Neural progenitor cell (in vitro differentiated cells): ENCODE results near the gene ZMIZ1. TPM values are rescaled to one million over a fixed set of nuclear protein-coding genes. Genes with fewer than 3 reads are reported as not detected.

Experiments used
- DNase-seq: peaks from one replicate; pipeline ENCODE4 v3.0.0-alpha.2; 2016; ENCODE audit warnings: low spot score
- H2AFZ ChIP-seq: fragments of 200-600 bp; sonication (generic); replicated peaks from 2 replicates; pipeline ENCODE4 v1.6.1; 2016; ENCODE audit warnings: antibody characterized with exemption
- H3F3A ChIP-seq: fragments of 200-600 bp; sonication (generic); 2 replicates; pipeline ENCODE4 v1.6.1; 2016; ENCODE audit warnings: antibody characterized with exemption, low read depth
- H3K27ac ChIP-seq: fragments of 200-600 bp; sonication (generic); 2 replicates; pipeline ENCODE4 v1.5.1; 2016; ENCODE audit warnings: mild to moderate bottlenecking
- H3K27me3 ChIP-seq: fragments of 200-600 bp; sonication (generic); 2 replicates; pipeline ENCODE4 v1.6.1; 2016; ENCODE audit warnings: mild to moderate bottlenecking, moderate library complexity
- H3K36me3 ChIP-seq: fragments of 200-600 bp; sonication (generic); 2 replicates; pipeline ENCODE4 v1.5.1; 2016
- H3K4me1 ChIP-seq: fragments of 200-600 bp; sonication (generic); 2 replicates; pipeline ENCODE4 v1.6.1; 2016; ENCODE audit warnings: mixed run types
- H3K4me2 ChIP-seq: fragments of 200-600 bp; sonication (generic); 2 replicates; pipeline ENCODE4 v1.6.1; 2016
- H3K4me3 ChIP-seq: fragments of 200-600 bp; sonication (generic); 2 replicates; pipeline ENCODE4 v1.5.1; 2016
- H3K79me2 ChIP-seq: fragments of 200-600 bp; sonication (generic); 2 replicates; pipeline ENCODE4 v1.6.1; 2016; ENCODE audit warnings: low read depth
- H3K9ac ChIP-seq: fragments of 200-600 bp; sonication (generic); 2 replicates; pipeline ENCODE4 v1.6.1; 2016
- H3K9me3 ChIP-seq: fragments of 200-600 bp; sonication (generic); 2 replicates; pipeline ENCODE4 v1.5.1; 2016; ENCODE audit warnings: low read depth
- H4K20me1 ChIP-seq: fragments of 200-600 bp; sonication (generic); 2 replicates; pipeline ENCODE4 v1.6.1; 2016; ENCODE audit warnings: low read depth
- H3K27ac Mint-ChIP-seq: 3 replicates; pipeline ENCODE4 v1.8.0; 2021; ENCODE audit warnings: mixed read lengths
- H3K27me3 Mint-ChIP-seq: 2 replicates; pipeline ENCODE4 v1.8.0; 2022; ENCODE audit warnings: low read depth, mild to moderate bottlenecking, inconsistent platforms, moderate library complexity, mixed read lengths; ENCODE audit not compliant: insufficient read depth
- H3K36me3 Mint-ChIP-seq: 3 replicates; pipeline ENCODE4 v1.8.0; 2021; ENCODE audit warnings: mixed read lengths
- H3K4me1 Mint-ChIP-seq: 3 replicates; pipeline ENCODE4 v1.8.0; 2021; ENCODE audit warnings: mixed read lengths
- H3K4me3 Mint-ChIP-seq: 3 replicates; pipeline ENCODE4 v1.8.0; 2021; ENCODE audit warnings: mild to moderate bottlenecking, moderate library complexity, mixed read lengths
- H3K9me3 Mint-ChIP-seq: 3 replicates; pipeline ENCODE4 v1.8.0; 2020; ENCODE audit warnings: mixed read lengths
- CTCF ChIP-seq: fragments of 200-600 bp; sonication (generic); IDR thresholded peaks from 2 replicates; pipeline ENCODE4 v1.5.1; 2017; ENCODE audit warnings: antibody characterized with exemption, mild to moderate bottlenecking
- EZH2 ChIP-seq: fragments of 200-600 bp; sonication (generic); IDR thresholded peaks from 2 replicates; pipeline ENCODE4 v1.6.1; 2017; ENCODE audit warnings: antibody characterized with exemption, mild to moderate bottlenecking, moderate library complexity
- EZH2phosphoT487 ChIP-seq: fragments of 200-600 bp; sonication (generic); IDR thresholded peaks from 2 replicates; pipeline ENCODE4 v1.6.1; 2017; ENCODE audit warnings: antibody characterized with exemption
- total RNA-seq: library from RNA; depleted of rRNA; stranded (reverse); fragments of >200 nt; gene quantifications from 2 replicates; pipeline ENCODE4 v1.2.3, GENCODE V29; 2015; ENCODE audit warnings: low replicate concordance

ZMIZ1 gene
- total RNA-seq, 1 donor from 2014 or later, result 5.8 TPM

GRCh38 chr10:79253704-79254103 is 184.9 kb downstream of the ZMIZ1 start:
- Mint-ChIP-seq H3K27me3 (peaks cover 3% of the 10 kb centered on the region), H3K4me3 (no peak overlapping the region), H3K36me3 (peaks cover 15% of the 10 kb centered on the region), H3K9me3 (no peaks in the 10 kb centered on the region), H3K27ac (peak overlapping the region; percentile 69), H3K4me1 (peaks cover 22% of the 10 kb centered on the region)
- Histone ChIP-seq H3K9ac (no peak overlapping the region), H3F3A (no peaks in the 10 kb centered on the region), H3K27ac (no peak overlapping the region), H3K36me3 (no peaks in the 10 kb centered on the region), H3K27me3 (no peaks in the 10 kb centered on the region), H2AFZ (no peak overlapping the region), H4K20me1 (peaks cover 99% of the 10 kb centered on the region), H3K9me3 (no peaks in the 10 kb centered on the region), H3K79me2 (peaks cover 15% of the 10 kb centered on the region), H3K4me1 (peaks cover 8% of the 10 kb centered on the region), H3K4me2 (no peak overlapping the region), H3K4me3 (no peak overlapping the region)
- no peak for TF ChIP-seq EZH2phosphoT487
- TF ChIP-seq EZH2, result no peak
- TF ChIP-seq CTCF, result no peak
- no peak for DNase-seq

GRCh38 chr10:79254333-79255006 is 185.7 kb downstream of the ZMIZ1 start:
- no peak overlapping the region for H3K4me3 Mint-ChIP-seq
- no peak overlapping the region for H2AFZ ChIP-seq
- peaks cover 93% of the 10 kb centered on the region for H4K20me1 ChIP-seq
- H3K27me3 ChIP-seq, result no peaks in the 10 kb centered on the region
- no peaks in the 10 kb centered on the region for H3K9me3 ChIP-seq
- H3K4me3 ChIP-seq, result no peak overlapping the region
- peaks cover 15% of the 10 kb centered on the region for H3K79me2 ChIP-seq
- peaks cover 29% of the 10 kb centered on the region for H3K4me1 Mint-ChIP-seq
- H3K36me3 Mint-ChIP-seq, result peaks cover 20% of the 10 kb centered on the region
- DNase-seq, result no peak
- H3K4me2 ChIP-seq, result no peak overlapping the region
- H3K9me3 Mint-ChIP-seq, result no peaks in the 10 kb centered on the region
- no peaks in the 10 kb centered on the region for H3K36me3 ChIP-seq
- H3K4me1 ChIP-seq, result peaks cover 8% of the 10 kb centered on the region
- H3F3A ChIP-seq, result no peaks in the 10 kb centered on the region
- H3K27ac ChIP-seq, result no peak overlapping the region
- TF ChIP-seq EZH2phosphoT487, result no peak
- TF ChIP-seq CTCF, result no peak
- no peak for TF ChIP-seq EZH2
- H3K27ac Mint-ChIP-seq, result no peak overlapping the region
- H3K9ac ChIP-seq, result no peak overlapping the region
- peaks cover 3% of the 10 kb centered on the region for H3K27me3 Mint-ChIP-seq

- peaks cover 3% of the 10 kb centered on the region for H3F3A ChIP-seq
- H3K27ac ChIP-seq, result no peak overlapping the region
- H3K27me3 Mint-ChIP-seq, result peaks cover 3% of the 10 kb centered on the region
- peaks cover 91% of the 10 kb centered on the region for H4K20me1 ChIP-seq
- no peaks in the 10 kb centered on the region for H3K9me3 ChIP-seq
- H3K36me3 ChIP-seq, result no peaks in the 10 kb centered on the region
- no peak overlapping the region for H3K9ac ChIP-seq
- peaks cover 33% of the 10 kb centered on the region for H3K4me1 Mint-ChIP-seq
- H3K4me2 ChIP-seq, result no peak overlapping the region
- no peak for DNase-seq
- peaks cover 17% of the 10 kb centered on the region for H3K79me2 ChIP-seq
- peaks cover 23% of the 10 kb centered on the region for H3K36me3 Mint-ChIP-seq
- no peaks in the 10 kb centered on the region for H3K9me3 Mint-ChIP-seq
- H2AFZ ChIP-seq, result no peak overlapping the region
- H3K4me1 ChIP-seq, result peaks cover 8% of the 10 kb centered on the region
- no peaks in the 10 kb centered on the region for H3K27me3 ChIP-seq
- H3K4me3 Mint-ChIP-seq, result no peak overlapping the region
- H3K4me3 ChIP-seq, result no peak overlapping the region
- no peak overlapping the region for H3K27ac Mint-ChIP-seq
- TF ChIP-seq EZH2phosphoT487 (no peak), EZH2 (no peak), CTCF (no peak)
Observed at GRCh38 chr10:79255007-79255507, 186.3 kb downstream of the ZMIZ1 start.
